Endothelial cell of umbilical vein (primary cell): ENCODE measurements around the gene GYG1. TPM values are rescaled to one million over a fixed set of nuclear protein-coding genes. Genes with fewer than 3 reads are reported as not detected.

Experiments used
- BruUV-seq: library from RNA; stranded (reverse); fragments of 400-500 nt; replicated peaks from 2 replicates; lab custom pipeline; 2021; lab: Mats Ljungman, UMichigan
- CTCF ChIA-PET: fragments of 300-600, 350-600 bp; sonication (Branson Sonifier 250); formaldehyde crosslinking; loops from one replicate; lab custom pipeline; 2021; ENCODE audit warnings: antibody characterized with exemption, inconsistent platforms; lab: Charles Lee
- POLR2A ChIA-PET: fragments of 300-600, 350-600 bp; sonication (Branson Sonifier 250); formaldehyde crosslinking; loops from one replicate; lab custom pipeline; 2021; ENCODE audit warnings: antibody characterized with exemption, inconsistent platforms; lab: Charles Lee
- DNase-seq: peaks from one replicate; pipeline ENCODE4 v3.0.0-alpha.2; 2011; ENCODE audit warnings: low read depth, low spot score
- FAIRE-seq: peaks from 2 replicates; lab custom pipeline; 2011; peaks lifted over from hg19 to GRCh38; lab: Jason Lieb, UNC
- H2AFZ ChIP-seq: 2 replicates; pipeline ENCODE4 v1.6.0; 2012; ENCODE audit warnings: low read depth, low read length, control low read depth, inconsistent platforms
- H3K27ac ChIP-seq: 2 replicates; pipeline ENCODE4 v1.5.1; 2011; ENCODE audit warnings: low read depth, mild to moderate bottlenecking, control low read depth, low read length, moderate library complexity; ENCODE audit not compliant: insufficient read depth
- H3K27me3 ChIP-seq, 2 experiments: 2 replicates each; pipeline versions ENCODE4 v1.6.0 to v1.6.1; 2011; ENCODE audit warnings: low read length in 2 of 2, mixed read lengths in 1 of 2; ENCODE audit not compliant: control insufficient read depth in 2 of 2, insufficient read depth in 2 of 2
- H3K36me3 ChIP-seq, 2 experiments: 2 replicates in 1 of 2; 3 replicates in 1 of 2; pipeline ENCODE4 v1.5.1; 2011; ENCODE audit warnings: low read length in 2 of 2, mild to moderate bottlenecking in 1 of 2, moderate library complexity in 1 of 2; ENCODE audit not compliant: control insufficient read depth in 2 of 2, insufficient read depth in 2 of 2; ENCODE audit errors: extremely low read depth in 1 of 2
- H3K4me1 ChIP-seq: 3 replicates; pipeline ENCODE4 v1.5.1; 2011; ENCODE audit warnings: mild to moderate bottlenecking, low read length; ENCODE audit not compliant: control insufficient read depth, insufficient read depth; ENCODE audit errors: extremely low read depth
- H3K4me2 ChIP-seq: 2 replicates; pipeline ENCODE4 v1.6.1; 2011; ENCODE audit warnings: low read length, control low read depth, mixed read lengths; ENCODE audit not compliant: insufficient read depth
- H3K4me3 ChIP-seq, 3 experiments: fragments of 200-600 bp in 1 of 3; sonication (generic), shearing (Covaris generic) in 1 of 3; replicated peaks in 1 of 3; 2 replicates each; pipeline ENCODE4 v1.5.1; 2011 to 2016; ENCODE audit warnings: control low read depth in 3 of 3, low read length in 3 of 3, mild to moderate bottlenecking in 2 of 3, inconsistent platforms in 1 of 3, low read depth in 1 of 3, moderate library complexity in 1 of 3; ENCODE audit not compliant: insufficient read depth in 1 of 3
- H3K79me2 ChIP-seq: 2 replicates; pipeline ENCODE4 v1.6.0; 2012; ENCODE audit warnings: low read length, inconsistent platforms; ENCODE audit not compliant: control insufficient read depth, insufficient read depth
- H3K9ac ChIP-seq: replicated peaks from 2 replicates; pipeline ENCODE3; 2011; ENCODE audit warnings: low read length, control low read depth; ENCODE audit not compliant: insufficient read depth; ENCODE audit errors: extremely low read depth
- H3K9me1 ChIP-seq: replicated peaks from 3 replicates; pipeline ENCODE4 v1.6.0; 2011; ENCODE audit warnings: mild to moderate bottlenecking, low read length; ENCODE audit not compliant: control insufficient read depth, insufficient read depth; ENCODE audit errors: extremely low read depth
- H3K9me3 ChIP-seq: replicated peaks from 2 replicates; pipeline ENCODE4 v1.5.1; 2012; ENCODE audit warnings: low read length, inconsistent platforms; ENCODE audit not compliant: control insufficient read depth, insufficient read depth
- H4K20me1 ChIP-seq: replicated peaks from 2 replicates; pipeline ENCODE3; 2011; ENCODE audit warnings: mild to moderate bottlenecking, low read length; ENCODE audit not compliant: control insufficient read depth, insufficient read depth; ENCODE audit errors: extremely low read depth
- EZH2 ChIP-seq: IDR thresholded peaks from 2 replicates; pipeline ENCODE4 v1.6.1; 2012; ENCODE audit warnings: borderline replicate concordance, low read depth, mild to moderate bottlenecking, moderate library complexity, low read length, inconsistent platforms; ENCODE audit not compliant: severe bottlenecking
- FOS ChIP-seq: IDR thresholded peaks from 2 replicates; pipeline ENCODE4 v1.6.1; 2011; ENCODE audit warnings: mild to moderate bottlenecking, low read length, moderate library complexity, borderline replicate concordance; ENCODE audit not compliant: insufficient read depth
- GATA2 ChIP-seq: IDR thresholded peaks from 2 replicates; pipeline ENCODE4 v1.7.0; 2011; ENCODE audit warnings: low read depth, mild to moderate bottlenecking, moderate library complexity, mixed read lengths, low read length; ENCODE audit not compliant: insufficient read length, insufficient read depth
- JUN ChIP-seq: IDR thresholded peaks from 2 replicates; pipeline ENCODE4 v1.6.1; 2011; ENCODE audit warnings: borderline replicate concordance, low read depth; ENCODE audit not compliant: insufficient read length, insufficient read depth
- MYC ChIP-seq: IDR thresholded peaks from one replicate; pipeline ENCODE4 v1.6.1; 2011; ENCODE audit warnings: mild to moderate bottlenecking, low read depth, low read length
- POLR2A ChIP-seq: IDR thresholded peaks from 2 replicates; pipeline ENCODE4 v1.6.1; 2012; ENCODE audit warnings: low read depth, mild to moderate bottlenecking, control low read depth, low read length
- POLR2AphosphoS5 ChIP-seq: IDR thresholded peaks from 2 replicates; pipeline ENCODE4 v1.6.1; 2012; ENCODE audit warnings: low read depth, mild to moderate bottlenecking, control low read depth, low read length, moderate library complexity; ENCODE audit not compliant: insufficient read depth
- dilution Hi-C: fragments of 300-500 bp; cut with MboI; formaldehyde crosslinking; loops from one replicate; pipeline ENCODE4 v1.15.0; 2019; ENCODE audit warnings: low sequenced_read_pairs; ENCODE audit not compliant: extremely low pct_ligation_motif_present
- intact Hi-C: fragments of 100-400 bp; cut with micrococcal nuclease; formaldehyde crosslinking; loops from one replicate; pipeline ENCODE4 v1.10.0; 2022
- polyA plus RNA-seq, 4 experiments: library from polyadenylated mRNA; depleted of rRNA in 3 of 4; stranded (reverse) in 3 of 4; unstranded in 1 of 4; fragments of >200 nt; gene quantifications; 2 replicates each; pipeline versions ENCODE4 v1.2.1 to v1.2.3, GENCODE V29; 2011 to 2012; ENCODE audit warnings: missing spikeins in 1 of 4
- total RNA-seq: library from RNA; stranded (reverse); gene quantifications from 2 replicates; pipeline ENCODE4 v1.2.3, GENCODE V29; 2021
- TF ChIP-seq, protein P1 (sequence below): IDR thresholded peaks from 2 replicates; pipeline ENCODE4 v1.6.1; 2011; ENCODE audit not compliant: insufficient read depth, insufficient read length
- TF ChIP-seq, protein P2 (sequence below), 2 donors: IDR thresholded peaks; 1 replicate in 1 of 2; 2 replicates in 1 of 2; pipeline ENCODE4 v1.5.1; 2011; ENCODE audit warnings: low read length in 2 of 2, mild to moderate bottlenecking in 2 of 2, moderate library complexity in 2 of 2, control low read depth in 1 of 2, inconsistent platforms in 1 of 2, low read depth in 1 of 2; ENCODE audit not compliant: insufficient read depth in 1 of 2; ENCODE audit errors: extremely low read depth in 1 of 2

GYG1 gene
- total and polyA plus RNA-seq, 2 donors (not counting 3 experiments of a cell fraction or from before 2014, with no cell fraction given), result 24.7 to 58.5 TPM

DNA sequence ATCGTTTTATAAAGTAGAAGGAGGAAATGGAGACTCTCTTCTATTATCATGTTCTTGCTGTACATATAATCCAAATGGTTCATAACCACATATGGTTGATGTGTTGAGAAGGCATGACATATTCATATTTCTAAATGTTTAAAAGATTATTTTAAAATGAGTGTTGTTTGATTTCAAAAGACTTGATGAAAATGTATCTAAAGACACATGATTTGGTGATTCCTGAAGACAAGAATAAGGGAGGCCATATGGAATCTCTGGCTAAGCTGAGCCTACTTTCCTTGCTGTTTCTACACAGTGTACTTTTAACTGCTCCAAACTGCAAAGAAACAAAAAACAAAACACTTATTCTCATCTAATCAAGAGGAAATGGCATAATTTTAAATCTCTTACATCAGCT, 23.0 kb upstream of the GYG1 start:
- Histone ChIP-seq H3K9me1 (no peaks in the 10 kb centered on the region), H4K20me1 (no peaks in the 10 kb centered on the region), H3K4me3 (no peak overlapping the region), H3K9me3 (no peaks in the 10 kb centered on the region), H3K79me2 (no peaks in the 10 kb centered on the region), H3K4me1 (no peaks in the 10 kb centered on the region), H3K9ac (no peak overlapping the region), H3K4me2 (no peak overlapping the region), H3K36me3 (no peaks in the 10 kb centered on the region), H3K27ac (no peak overlapping the region), H2AFZ (no peak overlapping the region), H3K27me3 (peaks cover 0 to 3% of the 10 kb centered on the region in 2 experiments)
- dilution Hi-C loops (no loop called here), intact Hi-C loops (no loop called here)
- ChIA-PET POLR2A (no interaction called here), CTCF (no interaction called here)
- BruUV-seq, result no TSS peak
- no peak for DNase-seq
- FAIRE-seq, result no peak
- TF ChIP-seq FOS (no peak), EZH2 (no peak), POLR2AphosphoS5 (no peak), GATA2 (no peak), MYC (no peak), POLR2A (no peak), JUN (no peak)
- TF ChIP-seq, protein P1, sequence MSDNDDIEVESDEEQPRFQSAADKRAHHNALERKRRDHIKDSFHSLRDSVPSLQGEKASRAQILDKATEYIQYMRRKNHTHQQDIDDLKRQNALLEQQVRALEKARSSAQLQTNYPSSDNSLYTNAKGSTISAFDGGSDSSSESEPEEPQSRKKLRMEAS, result no peak
- TF ChIP-seq, protein P2, sequence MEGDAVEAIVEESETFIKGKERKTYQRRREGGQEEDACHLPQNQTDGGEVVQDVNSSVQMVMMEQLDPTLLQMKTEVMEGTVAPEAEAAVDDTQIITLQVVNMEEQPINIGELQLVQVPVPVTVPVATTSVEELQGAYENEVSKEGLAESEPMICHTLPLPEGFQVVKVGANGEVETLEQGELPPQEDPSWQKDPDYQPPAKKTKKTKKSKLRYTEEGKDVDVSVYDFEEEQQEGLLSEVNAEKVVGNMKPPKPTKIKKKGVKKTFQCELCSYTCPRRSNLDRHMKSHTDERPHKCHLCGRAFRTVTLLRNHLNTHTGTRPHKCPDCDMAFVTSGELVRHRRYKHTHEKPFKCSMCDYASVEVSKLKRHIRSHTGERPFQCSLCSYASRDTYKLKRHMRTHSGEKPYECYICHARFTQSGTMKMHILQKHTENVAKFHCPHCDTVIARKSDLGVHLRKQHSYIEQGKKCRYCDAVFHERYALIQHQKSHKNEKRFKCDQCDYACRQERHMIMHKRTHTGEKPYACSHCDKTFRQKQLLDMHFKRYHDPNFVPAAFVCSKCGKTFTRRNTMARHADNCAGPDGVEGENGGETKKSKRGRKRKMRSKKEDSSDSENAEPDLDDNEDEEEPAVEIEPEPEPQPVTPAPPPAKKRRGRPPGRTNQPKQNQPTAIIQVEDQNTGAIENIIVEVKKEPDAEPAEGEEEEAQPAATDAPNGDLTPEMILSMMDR (IDR thresholded peaks at IDR 0.05; ENCODE audit: extremely low read depth in 1 of 2, insufficient read depth in 1 of 2, low read depth in 1 of 2, low read length in 2 of 2), result no peak
